ENCODE measurements around the gene ACSL6.

DNA sequence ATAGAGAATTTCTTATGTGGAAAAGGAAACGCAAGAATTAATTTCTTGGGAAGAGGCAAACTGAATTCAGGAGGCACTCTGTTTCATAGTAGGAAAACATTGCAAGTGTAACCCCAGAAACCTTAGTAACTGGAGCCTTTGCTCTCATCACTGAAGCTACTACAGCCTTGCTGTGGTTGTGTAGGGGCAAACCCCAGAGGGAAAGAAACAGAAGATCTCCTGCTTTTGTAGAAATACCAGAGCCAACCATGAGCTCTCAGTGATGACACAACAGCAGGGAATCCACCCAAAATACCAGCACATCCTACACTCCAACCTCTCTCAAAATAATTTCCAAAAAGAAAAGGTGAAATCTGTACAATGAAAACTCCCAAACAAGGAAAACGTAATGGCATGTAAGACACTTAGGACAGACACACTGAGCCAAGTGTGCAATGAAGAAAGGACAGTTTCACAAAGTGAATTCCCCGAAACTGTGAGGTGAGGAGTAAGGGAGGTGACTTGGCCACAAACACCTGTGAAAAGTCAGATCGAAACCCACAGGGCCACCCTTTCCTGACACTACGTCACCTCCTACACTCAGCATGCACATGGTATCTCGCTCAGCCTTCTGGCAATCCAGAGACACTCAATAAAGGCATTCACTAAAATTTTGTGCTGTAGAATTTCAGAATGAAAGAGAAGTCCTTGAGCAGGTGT is 8.5 kb upstream of the ACSL6 start:
- TF ChIP-seq, protein P1, sequence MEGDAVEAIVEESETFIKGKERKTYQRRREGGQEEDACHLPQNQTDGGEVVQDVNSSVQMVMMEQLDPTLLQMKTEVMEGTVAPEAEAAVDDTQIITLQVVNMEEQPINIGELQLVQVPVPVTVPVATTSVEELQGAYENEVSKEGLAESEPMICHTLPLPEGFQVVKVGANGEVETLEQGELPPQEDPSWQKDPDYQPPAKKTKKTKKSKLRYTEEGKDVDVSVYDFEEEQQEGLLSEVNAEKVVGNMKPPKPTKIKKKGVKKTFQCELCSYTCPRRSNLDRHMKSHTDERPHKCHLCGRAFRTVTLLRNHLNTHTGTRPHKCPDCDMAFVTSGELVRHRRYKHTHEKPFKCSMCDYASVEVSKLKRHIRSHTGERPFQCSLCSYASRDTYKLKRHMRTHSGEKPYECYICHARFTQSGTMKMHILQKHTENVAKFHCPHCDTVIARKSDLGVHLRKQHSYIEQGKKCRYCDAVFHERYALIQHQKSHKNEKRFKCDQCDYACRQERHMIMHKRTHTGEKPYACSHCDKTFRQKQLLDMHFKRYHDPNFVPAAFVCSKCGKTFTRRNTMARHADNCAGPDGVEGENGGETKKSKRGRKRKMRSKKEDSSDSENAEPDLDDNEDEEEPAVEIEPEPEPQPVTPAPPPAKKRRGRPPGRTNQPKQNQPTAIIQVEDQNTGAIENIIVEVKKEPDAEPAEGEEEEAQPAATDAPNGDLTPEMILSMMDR (IDR thresholded peaks at IDR 0.05): no peak
- TF ChIP-seq EZH2 (IDR thresholded peaks at IDR 0.05; ENCODE audit: borderline replicate concordance, insufficient read depth, low read depth, low read length, poor library complexity, severe bottlenecking): no peak
